NCI-H510A treated with DMSO at 0.1 percent for 48 hours (cell line): Measurements from ENCODE around the gene EXOC6.

Experiments
- DNase-seq: peaks from one replicate; lab custom pipeline; 2025; lab: John Stamatoyannopoulos, UW

Gene EXOC6

DNA sequence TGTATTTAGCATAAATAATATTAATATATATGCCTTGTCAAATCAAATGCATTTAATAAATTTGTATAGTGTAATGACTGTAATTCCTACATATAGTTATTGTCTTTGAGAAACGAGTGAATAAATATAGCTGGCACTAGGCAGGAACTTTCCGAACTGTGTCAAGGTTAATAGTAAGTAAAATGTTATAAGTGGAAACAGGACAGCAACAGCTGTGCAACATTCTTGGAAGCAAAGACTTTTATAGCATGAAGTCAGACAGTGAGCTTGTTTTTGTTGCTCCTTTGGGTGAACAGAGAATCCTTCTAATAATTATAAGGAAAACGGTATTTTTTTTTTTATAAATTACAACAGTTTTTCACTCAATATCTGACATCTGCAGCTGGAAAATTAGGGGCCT lies 14.0 kb upstream of the EXOC6 start:
- DNase-seq, result no peak

DNA sequence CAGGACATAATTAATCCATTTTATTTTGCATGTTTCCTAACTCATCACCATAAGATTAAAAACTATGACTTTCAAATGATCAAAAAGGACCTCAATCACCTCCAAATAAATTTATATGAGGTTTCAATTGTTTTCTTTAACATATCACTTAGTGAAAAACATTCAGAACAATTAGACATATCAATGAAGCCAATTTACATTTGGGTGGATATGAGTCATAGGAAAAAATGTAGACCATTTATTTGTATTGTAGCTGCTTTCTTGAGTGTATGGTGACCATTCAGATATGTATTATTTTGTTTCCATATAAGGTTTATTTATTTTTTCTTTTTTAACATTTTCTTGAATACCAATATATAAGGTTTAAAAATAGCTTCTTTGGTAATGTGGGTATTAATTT lies 13.3 kb upstream of the EXOC6 start:
- DNase-seq, result no peak

DNA sequence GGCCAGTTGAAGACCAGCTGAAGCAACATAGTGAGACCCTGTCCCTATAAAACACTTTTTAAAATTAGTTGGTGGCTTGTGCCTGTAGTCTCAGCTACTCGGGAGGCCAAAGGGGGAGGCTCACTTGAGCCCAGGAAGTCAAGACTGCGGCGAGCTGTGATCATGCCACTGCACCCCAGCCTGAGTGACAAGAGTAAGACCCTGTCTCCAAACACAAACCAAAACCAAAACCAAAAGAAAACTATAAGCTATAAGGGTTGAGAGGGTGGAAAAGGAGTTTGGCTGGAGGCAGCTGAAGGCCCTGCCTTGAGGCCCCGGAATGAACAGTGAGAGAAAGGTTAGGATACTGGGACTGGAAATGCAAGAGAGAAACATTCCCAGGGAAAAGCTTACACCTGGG lies 10.9 kb upstream of the EXOC6 start:
- DNase-seq, result no peak

DNA sequence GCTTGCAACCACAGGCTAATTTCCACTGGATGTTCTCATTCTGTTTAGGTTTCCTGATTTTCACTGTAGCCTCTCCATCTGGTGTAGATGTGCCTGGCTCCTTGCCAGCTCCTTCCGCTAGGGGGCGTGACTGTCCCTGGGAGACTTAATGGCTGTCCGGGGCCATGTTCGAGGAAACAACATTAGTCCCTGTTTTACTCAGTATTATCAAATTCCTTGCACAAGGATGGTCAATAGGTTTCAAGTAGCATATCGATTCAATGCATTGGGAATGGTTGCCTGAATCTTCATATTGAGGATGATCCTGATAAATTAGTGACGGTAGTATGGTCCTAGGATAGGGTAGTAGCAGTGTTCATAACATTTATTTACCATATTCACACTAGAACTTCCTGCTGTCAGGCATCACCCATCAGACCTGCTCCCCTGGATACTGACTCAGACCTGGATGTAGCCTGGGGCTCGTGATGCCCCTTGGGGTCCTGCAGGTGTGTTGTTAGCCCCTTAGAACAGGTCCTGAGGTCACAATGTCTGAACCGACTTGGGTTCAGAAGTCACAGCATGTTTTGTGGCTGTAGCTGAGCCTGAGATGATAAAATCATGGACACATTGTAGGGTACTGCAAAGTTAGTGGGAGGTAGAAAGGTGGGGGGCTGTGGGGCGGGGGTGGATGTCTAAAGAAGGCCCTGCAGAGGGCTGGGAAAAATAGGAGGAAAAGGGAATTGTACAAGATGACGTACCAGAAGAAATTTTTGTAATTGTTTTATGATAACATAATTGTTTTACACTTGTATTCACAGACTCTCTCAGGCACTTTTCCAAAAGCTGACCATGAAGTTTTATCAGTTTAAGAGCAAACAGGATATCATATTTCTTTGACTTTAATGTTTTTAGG lies 8.9 kb upstream of the EXOC6 start:
- DNase-seq, result peak; percentile 12

DNA sequence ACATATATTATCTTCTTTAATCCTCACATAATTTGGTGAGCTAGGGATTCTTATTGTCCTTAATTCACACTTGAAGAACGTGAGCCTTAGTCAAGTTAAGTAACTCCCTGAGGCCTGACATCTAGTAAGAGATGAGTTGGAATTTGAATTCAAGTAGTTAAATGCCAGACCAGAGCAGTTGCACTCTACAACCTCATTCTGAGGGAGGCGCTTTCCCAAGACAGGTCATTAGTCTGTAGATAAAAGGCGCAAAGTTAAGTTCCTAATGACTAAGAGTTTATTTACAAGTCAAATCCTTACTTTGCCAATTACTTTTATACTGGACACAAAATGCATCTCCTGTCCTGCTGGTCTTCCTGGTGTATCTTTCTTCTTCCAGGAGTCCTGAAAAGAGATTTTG lies 3.6 kb upstream of the EXOC6 start:
- no peak for DNase-seq

DNA sequence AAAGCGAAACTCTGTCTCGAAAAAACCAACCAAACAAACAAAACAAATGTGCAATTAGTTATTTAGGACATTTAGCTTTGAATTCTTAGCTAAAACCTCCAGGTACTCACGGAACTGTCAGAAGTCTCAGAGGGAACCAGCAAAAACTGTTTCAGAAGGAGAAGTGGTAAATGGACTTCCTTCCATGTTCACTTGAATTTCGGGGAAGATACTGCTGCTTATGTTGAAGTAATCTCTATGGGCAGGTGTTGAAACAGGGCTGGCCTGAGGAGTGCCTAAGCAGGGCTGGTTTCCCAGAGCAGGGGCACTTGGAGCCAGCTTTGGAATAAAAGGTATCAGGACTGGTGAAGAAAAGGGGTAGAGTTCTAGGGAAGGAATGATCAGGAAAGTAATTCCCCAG lies 2.4 kb upstream of the EXOC6 start:
- no peak for DNase-seq

DNA sequence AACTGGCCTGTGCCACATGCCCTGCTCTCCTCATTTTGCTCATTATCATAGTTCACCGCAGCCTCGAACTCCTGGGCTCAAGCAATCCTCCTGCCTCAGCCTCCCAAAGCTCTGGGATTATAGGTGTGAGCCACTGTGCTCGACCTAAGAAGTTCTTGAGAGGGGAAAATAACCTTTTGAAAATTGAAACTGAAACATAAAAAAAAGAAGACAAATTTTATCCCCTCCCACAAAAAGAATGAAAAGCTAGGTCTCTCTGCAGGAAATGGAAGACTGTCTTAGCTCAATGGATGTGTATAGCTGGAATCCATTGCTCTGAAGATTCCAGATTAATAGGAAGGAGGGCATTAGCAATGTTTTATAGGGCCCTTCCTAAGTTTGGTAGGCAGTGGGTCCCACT lies 2.0 kb upstream of the EXOC6 start:
- no peak for DNase-seq

DNA sequence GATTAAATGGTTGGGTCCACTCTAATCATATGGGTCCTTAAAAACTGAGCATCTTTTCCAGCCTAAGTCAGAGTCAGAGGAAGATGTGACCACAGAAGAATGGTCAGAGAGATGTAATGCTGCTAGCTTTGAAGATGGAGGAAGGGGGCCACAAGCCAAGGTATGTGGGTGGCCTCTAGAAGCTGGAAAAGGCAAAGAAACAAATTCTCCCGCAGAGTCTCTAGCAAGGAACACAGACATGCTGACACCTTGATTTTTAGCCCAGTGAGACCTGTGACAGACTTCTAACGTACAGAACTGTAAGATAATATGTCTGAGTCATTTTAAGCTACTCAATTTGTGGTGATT lies 1.5 kb upstream of the EXOC6 start:
- no peak for DNase-seq

DNA sequence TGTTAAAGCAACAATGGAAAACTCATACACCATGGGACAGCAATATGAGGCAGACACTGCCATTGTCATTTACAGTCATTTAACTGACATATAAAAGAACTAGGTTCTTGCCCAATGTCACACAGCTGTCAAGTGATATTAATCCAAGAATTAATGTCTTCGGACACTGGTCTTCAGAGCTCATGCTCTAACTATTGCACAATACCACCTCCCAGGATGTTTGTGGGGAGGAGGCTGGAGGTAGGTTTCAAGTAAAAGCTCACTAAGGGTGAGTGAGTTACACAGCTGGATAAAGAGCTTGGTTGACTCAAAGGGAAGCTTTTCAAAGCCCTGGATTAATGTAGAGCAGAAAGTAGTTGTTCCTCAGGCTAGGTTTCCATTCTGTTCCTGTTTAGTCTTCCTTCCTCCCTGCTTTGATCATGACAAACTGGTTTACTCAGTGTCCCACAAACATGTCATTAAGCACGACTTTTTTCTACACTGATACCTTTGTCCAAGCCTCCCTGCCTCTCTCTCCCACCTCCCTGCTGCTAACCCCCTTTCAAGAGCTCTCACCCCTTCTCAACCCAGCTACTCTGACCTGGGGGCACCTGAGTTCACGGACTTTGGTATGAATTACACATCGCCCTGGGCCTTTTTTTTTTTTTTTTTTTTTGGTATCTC lies 987 bp upstream of the EXOC6 start:
- no peak for DNase-seq

DNA sequence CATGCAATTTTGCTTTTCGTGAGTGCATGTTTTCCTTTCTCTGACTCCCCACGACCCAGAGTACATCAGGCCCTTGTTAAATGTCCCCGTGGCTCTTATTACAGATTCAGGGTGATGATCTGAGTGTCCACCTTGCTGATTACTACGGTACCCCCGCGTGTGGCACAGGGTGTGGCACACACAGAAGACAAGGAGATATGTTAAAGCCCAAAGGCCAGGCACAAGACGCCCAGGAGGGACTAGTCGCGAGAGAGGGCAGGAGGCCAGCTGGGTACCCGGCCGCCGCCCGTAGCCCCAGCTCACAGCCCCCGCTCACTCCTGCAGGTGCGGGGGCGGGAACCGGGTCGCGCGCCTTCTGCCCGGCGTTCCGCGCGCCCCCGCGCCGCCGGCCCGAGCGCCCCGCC lies 281 bp upstream of the EXOC6 start:
- DNase-seq, result peak; percentile 66

DNA sequence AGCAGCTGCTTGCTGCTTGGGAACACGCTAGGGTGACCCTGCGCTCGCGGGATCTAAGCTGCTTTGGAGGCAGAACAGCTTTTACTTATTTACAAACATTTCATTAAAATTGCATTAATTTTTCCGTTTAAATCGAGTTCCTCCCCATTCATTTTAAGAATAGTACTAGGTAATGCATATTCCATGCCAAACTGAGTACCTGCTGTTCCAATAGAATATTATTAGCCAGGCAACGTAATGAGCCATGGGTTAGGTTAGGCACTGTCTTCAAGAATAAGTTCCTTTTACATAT lies 860 bp downstream of the EXOC6 start:
- DNase-seq, result no peak

DNA sequence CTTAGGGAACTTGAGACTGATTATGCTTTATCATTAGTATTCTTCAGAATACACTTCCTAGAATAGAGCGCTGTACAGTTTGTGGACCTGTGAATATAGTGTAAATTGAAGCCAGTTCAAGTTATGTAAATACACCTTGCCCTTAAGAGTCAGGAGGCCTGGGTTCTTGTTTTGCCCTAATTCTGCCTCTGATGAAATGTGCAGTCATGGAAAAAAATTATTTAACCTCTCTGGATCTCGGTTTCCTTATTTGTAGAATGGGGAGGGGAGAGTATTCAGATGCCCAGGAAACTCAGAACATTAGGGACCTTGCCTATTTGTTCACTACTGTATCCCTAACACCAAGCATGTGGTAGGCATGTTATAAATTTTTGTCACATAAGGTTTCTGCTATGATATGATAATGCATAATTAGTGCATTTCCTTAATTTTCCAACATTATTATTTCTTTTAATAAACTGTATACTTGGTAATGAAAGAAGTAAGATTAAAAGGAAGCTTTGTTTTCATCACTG lies 1.3 kb downstream of the EXOC6 start:
- DNase-seq, result no peak

DNA sequence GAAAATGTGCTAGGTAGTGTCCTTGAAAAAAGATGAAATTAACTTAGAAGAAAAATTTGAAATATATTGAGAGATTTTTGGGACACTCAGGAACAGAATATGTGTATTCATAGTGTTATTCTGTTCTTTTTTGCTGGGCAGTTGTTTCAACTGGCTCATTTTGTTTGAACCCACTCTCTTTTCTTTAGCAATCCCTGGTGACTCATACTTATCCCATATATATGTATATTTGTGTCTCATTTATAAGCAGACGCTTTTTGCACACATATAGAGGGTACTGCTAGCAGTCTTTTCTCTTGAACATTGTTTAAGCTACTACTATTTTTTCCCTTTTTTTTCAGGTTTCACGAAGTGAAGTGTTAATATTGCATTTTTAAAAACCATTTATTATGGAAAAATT lies 1.9 kb downstream of the EXOC6 start:
- no peak for DNase-seq

DNA sequence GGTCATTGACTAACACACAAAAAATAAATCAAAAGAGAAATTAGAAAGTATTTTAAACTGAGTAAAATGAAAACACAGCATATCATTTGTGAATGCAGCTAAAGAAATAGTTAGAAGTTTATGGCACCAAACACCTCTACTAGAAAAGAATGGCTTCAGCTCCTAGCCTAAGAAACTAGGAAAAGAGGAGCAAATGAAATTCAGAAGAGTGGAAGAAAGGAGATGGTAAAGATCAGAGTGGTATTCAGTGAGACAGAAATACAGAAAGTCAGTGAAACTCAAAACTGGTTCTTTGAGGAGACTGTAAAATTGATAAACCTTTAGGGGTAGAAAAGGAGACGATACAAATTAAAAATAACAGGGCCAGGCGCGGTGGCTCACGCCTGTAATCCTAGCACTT lies 2.7 kb downstream of the EXOC6 start:
- DNase-seq, result no peak

DNA sequence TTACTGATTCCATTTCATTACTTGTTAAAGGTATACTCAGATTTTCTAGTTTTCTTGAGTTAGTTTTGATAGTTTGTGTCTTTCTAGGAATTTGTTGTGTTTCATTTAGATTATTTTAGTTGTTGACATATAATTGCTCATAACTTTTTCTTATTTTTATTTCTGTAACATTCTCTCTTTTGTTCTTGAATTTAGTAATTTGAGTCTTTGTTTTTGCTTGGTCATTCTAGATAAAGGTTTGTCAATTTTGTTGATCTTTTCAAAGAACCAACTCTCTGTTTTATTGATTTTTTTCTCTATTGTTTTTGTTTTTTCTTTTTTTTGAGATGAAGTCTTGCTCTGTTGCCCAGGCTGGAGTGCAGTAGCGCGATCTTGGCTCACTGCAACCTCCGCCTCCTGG lies 7.2 kb downstream of the EXOC6 start:
- no peak for DNase-seq

DNA sequence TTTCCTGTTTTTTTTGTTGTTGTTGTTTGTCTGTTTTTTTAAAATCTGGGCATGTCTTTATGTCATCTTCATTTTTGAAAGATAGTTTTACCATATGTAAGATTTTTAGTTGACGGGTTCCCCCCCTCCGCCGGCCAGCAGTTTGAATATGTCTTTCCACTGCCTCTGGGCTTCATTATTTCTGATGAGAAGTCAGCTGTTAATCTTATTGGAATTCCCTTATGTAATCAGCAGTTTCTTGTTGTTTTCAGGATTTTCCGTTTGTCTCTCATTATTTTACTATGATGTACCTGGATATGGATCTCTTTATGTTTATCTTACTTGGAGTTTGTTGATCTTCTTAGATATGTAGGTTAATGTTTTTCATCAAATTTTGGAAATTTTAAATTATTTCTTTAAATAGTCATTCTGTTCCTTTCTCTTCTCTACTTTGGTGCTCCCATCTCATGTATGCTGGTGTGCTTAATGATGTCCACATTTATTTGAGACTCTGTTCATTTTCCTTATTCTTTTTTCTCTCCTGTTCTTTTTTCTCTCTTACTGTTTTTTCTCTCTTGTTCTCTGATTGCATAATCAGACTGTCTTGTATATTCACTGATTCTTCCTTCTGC lies 9.7 kb downstream of the EXOC6 start:
- DNase-seq, result no peak

DNA sequence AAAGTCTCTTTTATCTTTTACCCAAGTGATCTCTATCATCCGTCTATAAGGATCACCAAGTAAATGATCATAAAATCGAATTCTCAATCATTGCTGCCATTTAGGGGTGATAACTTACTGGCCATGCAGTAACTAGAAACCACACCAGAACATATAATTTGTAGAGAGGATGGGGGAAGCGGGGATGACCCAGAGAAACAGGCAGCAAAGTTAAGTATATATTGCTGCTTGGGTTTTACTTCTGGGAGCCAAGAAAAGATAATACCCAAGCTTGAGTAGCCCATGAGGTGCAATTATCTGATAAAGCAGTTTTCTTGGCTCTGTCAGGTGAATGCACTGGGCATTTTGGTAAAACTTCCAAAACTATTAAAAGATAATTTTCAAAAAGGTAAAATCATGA lies 18.9 kb downstream of the EXOC6 start:
- no peak for DNase-seq

DNA sequence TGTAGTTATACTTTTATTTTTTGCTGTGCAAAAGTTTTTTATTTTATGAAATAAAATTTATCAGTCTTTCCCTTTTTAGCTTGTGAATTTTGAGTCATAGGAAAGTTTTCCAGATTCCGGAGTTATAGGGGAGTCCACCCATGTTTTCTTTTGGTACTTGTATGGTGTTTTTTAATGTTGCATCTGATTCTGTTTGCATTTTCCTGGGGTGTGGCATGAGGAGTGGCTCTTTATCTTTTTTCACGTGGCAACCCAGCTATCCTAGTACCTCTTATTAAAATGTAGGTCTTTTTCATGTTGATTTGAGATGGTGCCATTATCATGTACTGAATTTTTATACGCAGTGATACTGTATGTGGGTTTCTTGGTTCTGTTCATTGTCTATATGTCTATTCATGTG lies 19.7 kb downstream of the EXOC6 start:
- no peak for DNase-seq

DNA sequence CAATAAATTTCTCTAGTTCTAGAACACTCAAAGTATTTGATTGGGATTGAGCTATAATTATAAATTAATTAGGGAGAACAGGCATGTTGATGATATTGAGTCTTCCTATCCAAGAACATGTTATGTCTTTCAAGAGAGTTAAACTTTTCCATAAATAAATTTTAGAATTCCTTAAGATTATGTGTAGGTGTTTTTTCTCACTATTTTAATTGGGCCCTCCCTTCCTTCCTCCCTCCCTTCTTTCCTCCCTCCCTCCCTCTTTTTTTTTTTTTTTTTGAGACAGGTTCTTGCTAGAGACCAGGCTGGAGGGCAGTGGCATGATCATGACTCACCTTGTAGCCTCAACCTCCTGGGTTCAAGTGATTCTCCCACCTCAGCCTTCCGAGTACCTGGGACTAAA lies 20.2 kb downstream of the EXOC6 start:
- DNase-seq, result no peak

DNA sequence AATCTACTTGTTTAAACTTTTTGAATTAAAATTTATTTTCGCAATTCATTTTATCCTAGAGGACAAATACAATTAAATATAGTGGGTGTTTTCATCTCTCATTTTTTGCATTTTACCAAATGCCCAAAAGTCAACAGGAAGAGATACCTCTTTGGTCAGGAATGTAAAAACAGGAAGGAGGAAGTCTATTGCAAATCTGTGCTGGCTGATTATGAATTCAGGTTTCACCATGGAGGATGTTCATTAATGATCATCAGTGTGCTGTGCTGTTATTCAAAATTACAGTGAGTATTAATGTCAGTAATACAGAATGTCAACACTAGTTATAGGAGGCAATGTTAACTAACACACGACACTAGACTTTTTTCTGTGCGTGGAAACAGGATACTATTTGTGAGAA lies 24.7 kb downstream of the EXOC6 start:
- no peak for DNase-seq

DNA sequence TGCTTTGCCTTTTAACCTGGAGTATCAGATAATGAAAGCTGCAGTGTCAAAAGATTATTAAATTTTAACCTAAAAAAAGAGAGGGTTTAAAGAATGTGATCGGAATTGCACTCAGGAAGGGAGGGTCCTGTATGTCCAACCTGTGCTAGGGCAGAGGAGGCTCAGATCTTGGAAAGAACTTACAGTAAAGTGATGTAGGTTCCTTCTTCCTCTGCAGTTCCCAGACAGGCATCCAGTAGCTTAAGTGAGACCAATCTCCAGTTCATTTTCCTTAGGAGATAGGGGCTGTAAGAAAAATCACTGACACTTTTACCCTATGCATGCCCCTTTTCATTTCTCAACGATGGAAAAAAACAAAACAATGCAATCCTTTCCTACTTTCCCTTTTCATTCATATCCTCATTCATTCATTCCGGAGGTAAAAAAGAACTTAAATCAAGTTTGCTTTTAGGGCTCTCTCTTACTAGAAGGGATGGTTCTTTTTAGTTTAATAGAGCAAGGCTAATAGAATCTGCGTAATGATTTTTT lies 28.3 kb downstream of the EXOC6 start:
- DNase-seq, result no peak

DNA sequence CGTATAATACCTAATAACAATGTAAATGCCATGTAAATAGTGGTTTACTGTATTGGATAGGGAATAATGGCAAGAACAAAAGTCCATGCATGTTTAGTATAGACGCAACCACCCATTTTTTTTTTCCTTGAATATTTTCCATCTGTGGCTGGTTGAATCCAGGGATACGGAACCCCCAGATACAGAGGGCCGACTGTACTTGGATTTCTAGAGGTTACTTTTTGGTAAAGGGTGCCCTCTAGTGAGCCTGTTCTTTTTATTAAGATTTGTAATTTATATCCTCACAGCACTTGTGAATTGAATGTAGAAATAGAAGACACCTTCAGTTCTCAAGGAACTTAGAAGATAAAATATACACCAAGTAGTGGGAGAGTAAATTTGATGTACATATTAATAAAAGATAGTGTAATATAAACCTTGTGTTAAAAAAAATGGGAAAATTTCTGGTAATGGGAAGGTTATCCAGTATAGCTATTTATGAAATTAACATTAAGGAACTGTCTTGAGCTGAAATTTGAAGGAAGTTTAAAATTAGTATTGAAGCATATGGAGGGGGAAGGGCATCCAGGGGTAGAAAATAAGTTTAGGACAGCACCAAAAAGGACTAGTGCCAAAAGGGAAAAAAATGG lies 32.0 kb downstream of the EXOC6 start:
- DNase-seq, result peak; percentile 60

DNA sequence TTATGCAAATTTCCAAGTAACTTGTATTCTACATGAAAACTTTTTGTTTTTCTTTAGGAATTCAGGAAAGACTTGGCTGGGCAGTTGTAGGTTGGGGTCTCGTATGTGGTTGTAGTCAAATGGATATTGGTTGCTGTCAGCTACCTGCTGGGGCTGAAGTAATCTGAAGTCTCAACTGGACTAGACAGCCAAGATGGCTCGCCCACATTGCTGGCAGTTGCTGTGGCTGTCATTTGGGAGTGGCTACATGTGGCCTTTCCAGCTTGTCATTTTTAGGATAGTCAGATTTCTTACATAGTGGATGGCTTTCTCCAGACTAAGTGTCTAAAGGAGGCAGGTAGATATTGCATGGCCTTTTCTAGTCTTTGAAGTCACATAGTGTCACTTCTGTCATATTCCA lies 32.6 kb downstream of the EXOC6 start:
- DNase-seq, result no peak
